ENCODE measurements around the gene TPST2. TPM values are rescaled to one million over a fixed set of nuclear protein-coding genes. Genes with fewer than 3 reads are reported as not detected.

Gene TPST2
- total RNA-seq, 2 experiments from 2014 or later, result 7.2 to 7.4 TPM

- Histone ChIP-seq H3K4me1 (ENCODE audit: insufficient read depth, low read length) (peaks cover 48% of the 10 kb centered on the region), H3K4me3 (ENCODE audit: low read length) (no peak overlapping the region), H3K27me3 (ENCODE audit: control insufficient read depth in 1 of 2, insufficient read depth in 2 of 2, low read length in 2 of 2) (no peaks in the 10 kb centered on the region), H3K9me3 (ENCODE audit: control insufficient read depth in 1 of 2, insufficient read depth in 1 of 2, low read length in 2 of 2) (no peaks in the 10 kb centered on the region), H3K27ac (ENCODE audit: low read depth in 1 of 2, low read length in 2 of 2) (peak overlapping the region in 1 of 2 donors; percentile 16), H3K36me3 (ENCODE audit: insufficient read depth, low read length) (no peaks in the 10 kb centered on the region)
- intact Hi-C loops (cut with DNase I, micrococcal nuclease), result loop anchor here in 1 of 2 experiments (5.0 kb wide), 1 partner anchor 79 kb away; no protein-coding TSS in a partner anchor
- Mint-ChIP-seq H3K27me3 (no peaks in the 10 kb centered on the region), H3K36me3 (ENCODE audit: low read depth) (peaks cover 6% of the 10 kb centered on the region), H3K9me3 (no peaks in the 10 kb centered on the region), H3K4me1 (ENCODE audit: low read depth) (peaks cover 41% of the 10 kb centered on the region), H3K27ac (peak overlapping the region; percentile 51), H3K4me3 (no peak overlapping the region)
- no peak for TF ChIP-seq CTCF (IDR thresholded peaks at IDR 0.05)
- DNase-seq (no peak), ATAC-seq (ENCODE audit: poor library complexity) (no peak)
- ChIA-PET POLR2A (interaction anchor here (1.3 to 1.6 kb wide), 2 partner anchors 17 to 110 kb away, joined by 4 to 5 read pairs; partner anchors contain the start of genes HPS4 and SRRD), CTCF (interaction anchor here (0.9 kb wide), 1 partner anchor 12 kb away, joined by 3 read pairs; no protein-coding TSS in a partner anchor)
These were observed 3.8 kb upstream of the TPST2 start for GRCh38 chr22:26593763-26594162.

- Histone ChIP-seq H3K27ac (ENCODE audit: low read depth in 1 of 2, low read length in 2 of 2) (peak overlapping the region in 1 of 2 donors; percentile 29), H3K4me3 (ENCODE audit: low read length) (no peak overlapping the region), H3K36me3 (ENCODE audit: insufficient read depth, low read length) (no peaks in the 10 kb centered on the region), H3K27me3 (ENCODE audit: control insufficient read depth in 1 of 2, insufficient read depth in 2 of 2, low read length in 2 of 2) (no peaks in the 10 kb centered on the region), H3K4me1 (ENCODE audit: insufficient read depth, low read length) (peaks cover 51% of the 10 kb centered on the region), H3K9me3 (ENCODE audit: control insufficient read depth in 1 of 2, insufficient read depth in 1 of 2, low read length in 2 of 2) (no peaks in the 10 kb centered on the region)
- POLR2A ChIA-PET, result interaction anchor here (0.9 to 1.7 kb wide), 4 partner anchors 12 to 109 kb away, joined by 3 to 10 read pairs (median 4); partner anchors contain the start of genes HPS4 and SRRD
- peak overlapping the region; percentile 68 for H3K4me3 Mint-ChIP-seq
- intact Hi-C loops (cut with DNase I, micrococcal nuclease), result loop anchor here in 1 of 2 experiments (5.0 kb wide), 1 partner anchor 80 kb away; no protein-coding TSS in a partner anchor
- CTCF ChIA-PET, result no interaction called here
- DNase-seq (peak; percentile 7 to 84 (median 30)), ATAC-seq (ENCODE audit: poor library complexity) (peak; percentile 36)
- no peaks in the 10 kb centered on the region for H3K27me3 Mint-ChIP-seq
- H3K9me3 Mint-ChIP-seq, result no peaks in the 10 kb centered on the region
- H3K36me3 Mint-ChIP-seq (ENCODE audit: low read depth), result peaks cover 14% of the 10 kb centered on the region
- H3K4me1 Mint-ChIP-seq (ENCODE audit: low read depth), result peaks cover 50% of the 10 kb centered on the region
- H3K27ac Mint-ChIP-seq, result peak overlapping the region; percentile 65
- no peak for TF ChIP-seq CTCF (IDR thresholded peaks at IDR 0.05)
These were observed 2.5 kb upstream of the TPST2 start for GRCh38 chr22:26592421-26592891.

GRCh38 chr22:26589367-26589844 lies 526 bp downstream of the TPST2 start:
- H3K4me3 ChIP-seq (ENCODE audit: low read length), result peak overlapping the region; percentile 79
- peaks cover 4% of the 10 kb centered on the region for H3K36me3 ChIP-seq (ENCODE audit: insufficient read depth, low read length)
- TF ChIP-seq CTCF (IDR thresholded peaks at IDR 0.05), result no peak
- peak overlapping the region; percentile 90 for H3K4me3 Mint-ChIP-seq
- peaks cover 14% of the 10 kb centered on the region for H3K36me3 Mint-ChIP-seq (ENCODE audit: low read depth)
- H3K4me1 ChIP-seq (ENCODE audit: insufficient read depth, low read length), result peaks cover 73% of the 10 kb centered on the region
- H3K27me3 ChIP-seq (ENCODE audit: control insufficient read depth in 1 of 2, insufficient read depth in 2 of 2, low read length in 2 of 2), result no peaks in the 10 kb centered on the region
- no peaks in the 10 kb centered on the region for H3K9me3 Mint-ChIP-seq
- H3K9me3 ChIP-seq (ENCODE audit: control insufficient read depth in 1 of 2, insufficient read depth in 1 of 2, low read length in 2 of 2), result no peaks in the 10 kb centered on the region
- intact Hi-C loops (cut with DNase I, micrococcal nuclease), result loop anchor here in 1 of 2 experiments (1.0 to 2.0 kb wide), 2 partner anchors 77 to 161 kb away; partner anchors contain the start of genes ASPHD2 and TFIP11
- DNase-seq (peak in 9 of 14 experiments; percentile 5 to 60 (median 37)), ATAC-seq (ENCODE audit: poor library complexity) (peak; percentile 21)
- ChIA-PET POLR2A (interaction anchor here (1.0 kb wide), 2 partner anchors 77 to 106 kb away, joined by 3 read pairs; partner anchors contain the start of genes HPS4, SRRD and TFIP11), CTCF (interaction anchor here (1.2 kb wide), 1 partner anchor 75 kb away, joined by 3 read pairs; no protein-coding TSS in a partner anchor)
- H3K27ac Mint-ChIP-seq, result peak overlapping the region; percentile 80
- H3K27ac ChIP-seq (ENCODE audit: low read depth in 1 of 2, low read length in 2 of 2), result peak overlapping the region; percentile 23 to 50
- no peaks in the 10 kb centered on the region for H3K27me3 Mint-ChIP-seq
- H3K4me1 Mint-ChIP-seq (ENCODE audit: low read depth), result peaks cover 73% of the 10 kb centered on the region
